Heart left ventricle (tissue), 16 donors: ENCODE data around the gene LETM1. TPM values are rescaled to one million over a fixed set of nuclear protein-coding genes. Genes with fewer than 3 reads are reported as not detected.

Experiments used
- ATAC-seq, 4 donors: fragments of 200-7000 bp; cut with Tn5 transposase; one replicate each; pipeline ENCODE4 v1.9.1; 2020 to 2022; ENCODE audit warnings: moderate library complexity in 4 of 4, mild to moderate bottlenecking in 3 of 4, moderate number of reproducible peaks in 1 of 4
- DNase-seq, 5 donors: peaks; one replicate each; pipeline ENCODE4 v3.0.0-alpha.2; 2020
- H3K27ac ChIP-seq, 12 donors: fragments of 200-600 bp; sonication (generic) in 4 of 12; one replicate each; pipeline versions ENCODE4 v1.5.0 to v1.8.0; 2016 to 2022; ENCODE audit warnings: mild to moderate bottlenecking in 2 of 12
- H3K27me3 ChIP-seq, 9 donors: fragments of 200-600 bp; sonication (generic) in 2 of 9; one replicate each; pipeline versions ENCODE4 v1.5.1 to v1.8.0; 2016 to 2022; ENCODE audit warnings: mild to moderate bottlenecking in 3 of 9
- H3K36me3 ChIP-seq, 9 donors: fragments of 200-600 bp; sonication (generic) in 2 of 9; one replicate each; pipeline versions ENCODE4 v1.5.0 to v1.8.0; 2018 to 2022; ENCODE audit warnings: mild to moderate bottlenecking in 2 of 9
- H3K4me1 ChIP-seq, 12 donors: fragments of 200-600 bp; sonication (generic) in 4 of 12; one replicate each; pipeline versions ENCODE4 v1.5.0 to v1.8.0; 2016 to 2022; ENCODE audit warnings: mild to moderate bottlenecking in 3 of 12
- H3K4me3 ChIP-seq, 12 donors: fragments of 200-600 bp; sonication (generic) in 4 of 12; one replicate each; pipeline versions ENCODE4 v1.5.0 to v1.8.0; 2017 to 2022; ENCODE audit warnings: mild to moderate bottlenecking in 9 of 12, moderate library complexity in 4 of 12
- H3K9me3 ChIP-seq, 12 donors: fragments of 200-600 bp; sonication (generic) in 4 of 12; one replicate each; pipeline versions ENCODE4 v1.5.0 to v1.8.0; 2016 to 2022; ENCODE audit warnings: mild to moderate bottlenecking in 1 of 12
- CTCF ChIP-seq, 12 donors: fragments of 200-600 bp; sonication (generic) in 4 of 12; IDR thresholded peaks; one replicate each; pipeline versions ENCODE4 v1.5.0 to v1.8.0; 2018 to 2022; ENCODE audit warnings: antibody characterized with exemption in 12 of 12, mild to moderate bottlenecking in 5 of 12
- POLR2A ChIP-seq, 2 donors: fragments of 450-650 bp; IDR thresholded peaks; one replicate each; pipeline ENCODE4 v1.6.1; 2017; ENCODE audit warnings: antibody characterized with exemption in 2 of 2, mild to moderate bottlenecking in 2 of 2, moderate library complexity in 2 of 2
- WGBS, 4 donors: extraction: QIAGEN DNeasy Blood & Tissue Kit in 2 of 4; methylation state at CpG; one replicate each; pipeline versions ENCODE4 v1.1.5 to v1.1.7; 2013 to 2018; 5-methylcytosine and 5-hydroxymethylcytosine counted together
- intact Hi-C, 10 donors: fragments of 100-400 bp; cut with DNase I; formaldehyde crosslinking; loops; one replicate each; pipeline versions ENCODE4 v1.11.1 to v1.14.2; 2022
- polyA plus RNA-seq, 2 donors: library from polyadenylated mRNA; stranded (reverse); fragments of 200-250 nt; gene quantifications; one replicate each; pipeline ENCODE4 v1.2.3, GENCODE V29; 2013
- total RNA-seq, 9 donors: library from RNA; depleted of rRNA in 2 of 9; stranded (reverse); fragments of >200 nt in 2 of 9; fragmentation: NEBNext Ultra II Directional in 3 of 9; extraction: Animal tissue kit (Norgen Biotek cat#: 25700) in 3 of 9; gene quantifications; one replicate each; pipeline versions ENCODE4 v1.1.0 to v1.2.4, GENCODE V29; 2016 to 2023
- donor health status: ischemic (EF 13 %, LVEDD 7.1; RV severe dilation, severe dysfunction).
- donor health status: healthy with polysubstance abuse.
- donor health status: DM: no; HTN: yes; CAD: no.
- donor health status: DM: no; HTN: no; CAD: no.
- donor health status: ischemic (EF 25% LVEDD 6.9; RV normal size, moderate dysfunction).
- donor health status: ischemic (EF 25% LVEDD 5.7; RV mildly dilated, moderate dysfunction).
- donor health status: healthy.
- donor health status: DM: yes; HTN: yes; CAD: no.
- donor health status: ischemic (EF 35%, LVEDD 5.7; RV mildly dilated, moderate dysfunction).
- donor health status: nonischemic (EF 11% LVEDD 7.7; RV severe dilation, severe dysfunction).
- donor health status: DM: yes; HTN: yes; CAD: no.
- donor health status: PGD.
- donor health status: ischemic (EF 29% LVEDD 5.4; RV normal size, mild dysfunction).
- donor health status: nonischemic (EF 23%, LVEDD 6.1; RV moderate dilation, normal function).

LETM1 gene
- total and polyA plus RNA-seq, 11 donors = 22.1 to 54.7 (median 43.4) TPM

- 93 to 95% (median 94%) methylated on average over 22 to 41 of the region's 41 CpGs for WGBS, 4 donors
- peaks cover 17 to 34% (median 21%) of the 10 kb centered on the region in 9 donors for H3K27me3 ChIP-seq
- DNase-seq = no peak
Measured at GRCh38 chr4:1799387-1800375, 56.3 kb downstream of the LETM1 start.

GRCh38 chr4:1798580-1799386 is 57.2 kb downstream of the LETM1 start:
- H3K27ac ChIP-seq = no peak overlapping the region
- no peak for DNase-seq
- peaks cover 19 to 43% (median 30%) of the 10 kb centered on the region in 9 donors for H3K27me3 ChIP-seq
- TF ChIP-seq POLR2A (IDR thresholded peaks at IDR 0.05) (no peak), CTCF (IDR thresholded peaks at IDR 0.05) (no peak)
- 89 to 93% (median 90%) methylated on average over 23 to 30 of the region's 30 CpGs for WGBS, 4 donors
- H3K4me1 ChIP-seq = peaks cover 0 to 22% (median 14%) of the 10 kb centered on the region in 12 donors
- no peak overlapping the region for H3K4me3 ChIP-seq
- no peak for ATAC-seq
- H3K36me3 ChIP-seq = no peaks in the 10 kb centered on the region
- intact Hi-C loops = loop anchor here in 2 of 10 donors (5.0 to 10.0 kb wide), 2 partner anchors 41 to 56 kb away; partner anchors contain the start of gene LETM1 (in 1 of the 2)
- no peaks in the 10 kb centered on the region for H3K9me3 ChIP-seq

More at GRCh38 chr4:1799387-1800375, 56.3 kb downstream of the LETM1 start:
- no peak for ATAC-seq
- H3K27ac ChIP-seq = no peak overlapping the region
- H3K9me3 ChIP-seq = no peaks in the 10 kb centered on the region
- intact Hi-C loops = loop anchor here in 3 of 10 donors (5.0 to 10.0 kb wide), 3 partner anchors 37 to 55 kb away; partner anchors contain the start of gene LETM1 (in 1 of the 3)
- peaks cover 0 to 13% (median 7%) of the 10 kb centered on the region in 12 donors for H3K4me1 ChIP-seq
- no peak for TF ChIP-seq CTCF (IDR thresholded peaks at IDR 0.05)
- no peaks in the 10 kb centered on the region for H3K36me3 ChIP-seq
- H3K4me3 ChIP-seq = no peak overlapping the region

GRCh38 chr4:1797861-1798579 is 57.9 kb downstream of the LETM1 start:
- TF ChIP-seq CTCF (IDR thresholded peaks at IDR 0.05) = no peak
- no peak for TF ChIP-seq POLR2A (IDR thresholded peaks at IDR 0.05)
- ATAC-seq = no peak
- Histone ChIP-seq H3K4me3 (no peak overlapping the region), H3K9me3 (no peaks in the 10 kb centered on the region), H3K36me3 (no peaks in the 10 kb centered on the region), H3K27ac (no peak overlapping the region), H3K4me1 (peaks cover 0 to 29% (median 14%) of the 10 kb centered on the region in 12 donors), H3K27me3 (peaks cover 19 to 44% (median 31%) of the 10 kb centered on the region in 9 donors)
- intact Hi-C loops = loop anchor here in 2 of 10 donors (5.0 to 10.0 kb wide), 2 partner anchors 41 to 57 kb away; partner anchors contain the start of gene LETM1 (in 1 of the 2)
- WGBS, 4 donors = 88 to 91% (median 90%) methylated on average over 16 to 27 of the region's 27 CpGs
- no peak for DNase-seq
